Hepatocyte (in vitro differentiated cells): ENCODE results near the gene SGPP2.

Source experiments
- EZH2 ChIP-seq: fragments of 200-600 bp; sonication (generic); IDR thresholded peaks from 2 replicates; pipeline ENCODE4 v1.6.1; 2016; ENCODE audit warnings: antibody characterized with exemption, mild to moderate bottlenecking, borderline replicate concordance
- TF ChIP-seq, protein P1 (sequence below): fragments of 200-600 bp; sonication (generic); IDR thresholded peaks from 2 replicates; pipeline ENCODE4 v1.5.1; 2016; ENCODE audit warnings: antibody characterized with exemption, mild to moderate bottlenecking; ENCODE audit not compliant: poor library complexity

DNA sequence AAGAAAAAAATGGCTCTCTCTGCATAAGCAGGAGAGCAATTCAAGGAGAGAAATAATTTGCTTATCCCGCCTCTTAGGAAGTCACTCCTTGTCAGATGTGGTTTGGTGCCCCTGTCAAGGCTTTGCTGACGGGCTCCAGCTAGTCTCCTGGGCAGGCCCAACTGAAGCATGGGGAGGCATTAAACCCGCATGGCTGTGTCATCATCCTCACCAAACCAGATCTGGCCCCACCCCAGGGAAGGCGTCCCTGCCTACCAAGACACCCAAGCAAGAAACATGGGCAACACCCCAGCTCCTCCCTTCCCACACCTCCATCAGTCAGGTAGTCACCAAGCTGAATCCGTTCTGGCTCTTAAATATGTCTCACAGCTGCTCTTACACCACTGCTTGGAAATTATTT lies 108.0 kb downstream of the SGPP2 start:
- TF ChIP-seq, protein P1, sequence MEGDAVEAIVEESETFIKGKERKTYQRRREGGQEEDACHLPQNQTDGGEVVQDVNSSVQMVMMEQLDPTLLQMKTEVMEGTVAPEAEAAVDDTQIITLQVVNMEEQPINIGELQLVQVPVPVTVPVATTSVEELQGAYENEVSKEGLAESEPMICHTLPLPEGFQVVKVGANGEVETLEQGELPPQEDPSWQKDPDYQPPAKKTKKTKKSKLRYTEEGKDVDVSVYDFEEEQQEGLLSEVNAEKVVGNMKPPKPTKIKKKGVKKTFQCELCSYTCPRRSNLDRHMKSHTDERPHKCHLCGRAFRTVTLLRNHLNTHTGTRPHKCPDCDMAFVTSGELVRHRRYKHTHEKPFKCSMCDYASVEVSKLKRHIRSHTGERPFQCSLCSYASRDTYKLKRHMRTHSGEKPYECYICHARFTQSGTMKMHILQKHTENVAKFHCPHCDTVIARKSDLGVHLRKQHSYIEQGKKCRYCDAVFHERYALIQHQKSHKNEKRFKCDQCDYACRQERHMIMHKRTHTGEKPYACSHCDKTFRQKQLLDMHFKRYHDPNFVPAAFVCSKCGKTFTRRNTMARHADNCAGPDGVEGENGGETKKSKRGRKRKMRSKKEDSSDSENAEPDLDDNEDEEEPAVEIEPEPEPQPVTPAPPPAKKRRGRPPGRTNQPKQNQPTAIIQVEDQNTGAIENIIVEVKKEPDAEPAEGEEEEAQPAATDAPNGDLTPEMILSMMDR: no peak
- TF ChIP-seq EZH2: no peak
